NCI-H1417 (cell line): Measurements from ENCODE around the gene SEPTIN5.
A peak's percentile ranks its signal among the peaks of the same experiment; 100 is the strongest.

Experiments used
- DNase-seq, 3 experiments: peaks; one replicate each; lab custom pipeline; 2025; lab: John Stamatoyannopoulos, UW

SEPTIN5 gene

DNA sequence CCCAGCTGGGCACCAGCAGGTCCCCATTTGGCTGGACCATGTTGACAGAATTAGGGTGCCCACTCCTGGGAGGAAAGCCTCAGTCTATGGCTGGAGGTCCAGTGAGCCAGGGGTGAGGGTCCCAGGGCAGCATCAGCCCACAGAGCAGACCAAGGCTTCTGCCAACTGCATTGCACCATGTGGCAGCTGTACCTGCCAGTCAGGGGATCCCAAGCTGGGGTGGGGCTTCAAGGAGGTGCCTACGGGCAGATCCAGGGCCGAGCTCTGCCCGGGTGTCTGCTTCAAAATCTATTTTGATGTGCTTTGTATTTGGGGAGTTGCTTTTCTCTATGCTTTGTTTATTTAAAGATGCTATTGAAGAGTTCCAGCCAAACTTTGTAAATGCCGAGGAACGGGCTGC, 19.5 kb downstream of the SEPTIN5 start:
- DNase-seq = no peak

- no peak for DNase-seq
These were observed 19.9 kb downstream of the SEPTIN5 start for GRCh38 chr22:19734163-19734562.

- no peak for DNase-seq
These were observed 20.6 kb downstream of the SEPTIN5 start for GRCh38 chr22:19734837-19735382.

DNA sequence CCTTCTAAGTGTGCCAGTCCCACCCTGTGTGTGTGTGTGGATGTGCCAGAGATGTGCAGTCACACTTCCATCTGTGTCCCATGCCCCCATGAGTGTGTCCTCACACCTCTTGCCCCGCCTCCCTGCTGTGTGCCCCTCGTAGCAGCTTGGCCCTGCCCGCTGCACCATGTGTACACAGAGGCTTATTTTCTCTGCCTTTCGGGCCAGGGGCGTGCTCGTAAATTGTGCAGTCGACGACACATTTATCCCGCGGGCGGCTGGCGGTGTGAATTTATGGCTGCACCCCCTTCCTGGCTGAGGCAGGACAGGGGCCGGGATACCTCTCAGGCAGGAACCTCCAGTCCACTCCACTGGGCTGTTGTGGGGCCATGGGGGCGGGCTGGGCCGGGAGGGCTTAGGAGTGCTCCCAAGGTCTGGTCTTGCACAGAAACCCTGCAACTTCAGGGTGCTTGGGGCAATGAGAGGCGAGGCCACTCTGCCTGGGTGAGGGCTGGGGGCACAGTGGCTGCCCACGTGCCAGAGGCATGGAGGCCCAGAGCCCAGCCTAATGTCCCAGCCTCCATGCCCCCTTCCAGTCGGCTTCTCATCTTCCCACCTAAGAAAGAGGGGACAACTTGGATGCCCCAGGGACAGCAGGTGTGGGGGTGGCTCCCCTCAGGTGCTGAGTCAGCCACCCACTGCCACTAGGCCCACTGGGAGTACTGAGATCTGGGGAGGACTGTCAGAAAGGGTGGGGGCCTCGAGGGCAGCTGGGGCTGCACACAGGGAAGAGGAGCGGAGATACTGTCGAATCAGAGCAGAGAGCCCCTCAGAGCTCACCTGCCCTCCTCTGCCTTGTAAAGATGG, 21.6 kb downstream of the SEPTIN5 start:
- DNase-seq = no peak

DNA sequence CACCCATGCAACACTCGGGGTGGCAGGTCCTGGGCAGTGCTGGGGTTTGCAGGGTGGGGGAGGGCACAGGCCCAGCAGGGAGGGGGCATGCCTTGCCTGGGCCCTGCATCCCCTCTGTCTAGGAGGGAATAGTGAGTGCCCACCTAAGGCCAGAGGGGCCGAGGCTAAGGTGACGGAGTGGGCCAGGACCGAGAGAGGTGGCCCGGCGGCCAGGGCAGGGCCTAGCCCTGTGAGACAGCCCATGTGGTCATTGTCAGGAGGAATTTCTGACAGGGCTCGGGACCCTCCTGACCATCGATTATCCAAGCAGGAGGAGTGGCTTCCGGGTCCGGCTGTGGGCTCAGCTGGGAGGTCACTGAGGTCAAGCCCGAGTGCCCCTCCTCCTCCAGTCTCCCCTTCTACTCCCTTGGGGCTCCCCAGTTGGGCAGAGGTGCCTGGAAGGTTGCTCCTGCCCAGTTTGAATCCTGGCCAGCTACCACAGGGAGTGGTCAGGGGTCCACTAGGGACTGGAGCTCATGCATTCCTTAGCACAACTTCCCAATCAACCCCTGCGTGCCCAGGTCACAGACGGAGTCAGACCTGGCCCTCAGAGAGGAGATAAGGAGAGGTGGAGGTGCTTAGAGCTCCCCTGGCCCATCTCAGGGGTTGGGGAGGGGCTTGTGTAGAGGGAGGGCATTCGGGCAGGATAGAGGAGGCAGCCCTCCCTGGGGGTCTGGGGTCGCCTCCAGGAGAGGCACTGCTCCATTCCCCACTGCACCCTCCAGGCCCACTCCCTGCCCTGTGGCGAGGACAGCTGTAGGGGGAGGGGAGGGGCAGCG, 23.8 kb downstream of the SEPTIN5 start:
- DNase-seq = no peak

DNA sequence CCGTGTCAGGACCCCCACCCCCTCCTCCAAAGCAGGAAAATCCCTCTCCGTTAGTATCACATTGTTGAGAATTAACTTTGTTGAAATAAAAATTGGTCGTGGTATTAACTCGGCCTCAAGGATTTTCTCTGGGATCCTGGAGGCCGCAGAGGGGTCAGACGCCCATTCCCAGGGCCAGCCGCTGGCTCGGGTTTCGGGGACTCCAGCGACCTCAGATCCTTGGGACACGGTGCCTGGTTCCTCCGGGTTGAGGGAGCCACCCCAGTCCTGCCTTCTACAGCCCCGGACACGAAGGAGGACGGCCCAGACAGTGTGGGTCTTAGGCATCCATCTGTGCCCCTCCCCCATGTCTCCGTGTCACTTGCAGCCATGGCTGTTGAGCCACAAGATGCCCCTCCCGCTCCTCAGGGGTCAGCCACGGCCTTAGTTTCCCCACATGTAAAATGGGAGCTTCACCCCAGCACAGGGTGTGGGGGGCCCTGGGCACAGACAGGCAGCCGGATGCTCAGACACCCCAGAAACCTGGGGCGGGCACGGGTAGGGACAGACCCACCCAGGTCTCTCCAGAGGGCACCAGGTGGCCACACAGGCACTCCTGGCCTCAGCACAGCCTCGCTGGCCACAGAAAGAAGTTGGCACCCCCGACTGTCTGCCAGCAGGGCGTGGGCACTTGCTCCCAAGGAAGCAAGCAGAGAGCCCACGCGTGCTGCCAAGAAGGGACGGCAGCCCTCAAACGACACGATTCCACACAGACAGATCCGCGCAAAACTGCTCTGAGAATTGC, 24.6 kb downstream of the SEPTIN5 start:
- DNase-seq = no peak

DNA sequence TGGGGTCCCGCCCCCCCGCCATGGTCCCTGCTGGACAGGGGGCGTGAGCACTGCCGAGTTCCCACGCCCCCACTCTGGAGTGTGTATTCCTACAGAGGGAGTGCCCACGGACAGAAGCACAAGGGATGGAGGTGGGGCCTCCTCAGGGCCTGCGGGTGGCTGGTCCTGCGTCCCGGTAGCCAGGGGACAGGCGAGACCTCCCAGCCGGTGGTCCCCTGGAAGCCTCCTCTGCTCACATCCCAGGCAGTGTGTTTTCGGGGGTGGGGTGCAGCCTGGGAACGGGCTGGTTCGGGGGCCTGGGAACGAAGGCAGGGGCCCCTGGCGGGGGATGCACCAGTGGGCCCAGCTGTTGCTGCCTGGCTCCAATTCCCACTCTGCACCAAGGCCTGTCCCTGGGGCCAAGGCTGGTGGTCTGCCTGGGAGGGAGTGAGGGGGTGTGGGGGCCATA, 25.2 kb downstream of the SEPTIN5 start:
- DNase-seq = no peak

DNA sequence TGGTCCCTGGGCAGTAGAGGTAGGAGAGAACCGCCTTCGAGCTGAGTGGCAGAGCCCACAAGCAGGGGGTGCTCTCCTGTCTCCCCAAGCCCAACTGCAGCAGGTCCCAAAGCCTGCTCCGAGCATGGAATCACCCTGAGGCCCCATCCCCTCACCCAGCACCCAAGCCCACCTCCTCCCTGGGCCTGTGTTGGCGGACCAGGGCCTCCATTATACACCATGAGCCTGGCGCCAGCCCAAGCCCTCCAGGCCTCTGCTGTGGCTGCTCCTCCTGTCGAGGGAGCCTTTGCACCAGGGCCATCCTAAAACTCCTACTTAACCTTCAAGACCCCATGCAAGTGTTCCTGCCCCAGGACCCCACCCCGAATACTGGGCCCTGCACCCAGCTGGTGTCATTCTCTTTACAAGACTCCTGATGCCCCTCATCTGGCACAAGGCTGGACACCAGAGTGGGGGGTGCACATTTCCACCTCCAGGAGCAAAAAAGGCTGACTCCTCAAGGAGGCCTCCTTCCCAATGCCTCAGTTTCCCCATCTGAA, 25.7 kb downstream of the SEPTIN5 start:
- no peak for DNase-seq

DNA sequence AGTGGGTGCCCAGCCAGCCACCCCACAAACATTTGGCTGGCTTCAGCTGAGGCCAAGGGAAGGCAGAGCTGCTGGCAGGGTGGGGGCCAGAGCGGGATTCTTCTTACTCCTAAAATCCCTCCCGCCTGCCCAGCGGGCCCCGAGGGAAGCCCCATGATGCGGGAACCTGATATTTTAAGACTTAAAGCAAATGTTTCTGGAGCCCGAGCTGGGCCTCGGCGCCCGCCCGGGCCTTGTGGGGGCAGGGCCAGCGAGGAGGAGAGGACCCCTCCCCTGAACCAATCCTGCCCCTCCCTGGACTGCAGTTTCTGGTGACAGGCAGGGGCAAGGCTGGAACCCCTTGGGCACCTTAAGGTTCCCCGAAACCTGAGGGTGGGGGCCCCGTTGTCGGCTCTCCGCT, 26.3 kb downstream of the SEPTIN5 start:
- no peak for DNase-seq

DNA sequence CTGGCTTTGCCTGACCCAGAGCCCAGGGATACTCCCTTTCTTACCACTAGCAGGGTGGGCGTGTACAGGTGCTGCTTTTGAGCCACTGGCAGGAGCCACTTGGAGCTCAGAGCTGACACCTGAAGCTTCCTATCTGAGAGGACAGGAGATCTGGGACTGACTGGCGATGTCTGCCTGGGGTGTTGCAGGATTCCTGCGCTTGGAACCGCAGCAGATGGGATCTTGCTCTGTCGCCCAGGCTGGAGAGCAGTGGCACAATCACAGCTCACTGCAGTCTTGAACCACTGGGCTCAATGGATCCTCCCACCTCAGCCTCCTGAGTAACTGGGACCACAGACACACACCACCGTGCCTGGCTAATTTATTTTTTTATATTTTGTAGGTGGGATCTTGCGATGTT, 26.8 kb downstream of the SEPTIN5 start:
- DNase-seq = no peak

DNA sequence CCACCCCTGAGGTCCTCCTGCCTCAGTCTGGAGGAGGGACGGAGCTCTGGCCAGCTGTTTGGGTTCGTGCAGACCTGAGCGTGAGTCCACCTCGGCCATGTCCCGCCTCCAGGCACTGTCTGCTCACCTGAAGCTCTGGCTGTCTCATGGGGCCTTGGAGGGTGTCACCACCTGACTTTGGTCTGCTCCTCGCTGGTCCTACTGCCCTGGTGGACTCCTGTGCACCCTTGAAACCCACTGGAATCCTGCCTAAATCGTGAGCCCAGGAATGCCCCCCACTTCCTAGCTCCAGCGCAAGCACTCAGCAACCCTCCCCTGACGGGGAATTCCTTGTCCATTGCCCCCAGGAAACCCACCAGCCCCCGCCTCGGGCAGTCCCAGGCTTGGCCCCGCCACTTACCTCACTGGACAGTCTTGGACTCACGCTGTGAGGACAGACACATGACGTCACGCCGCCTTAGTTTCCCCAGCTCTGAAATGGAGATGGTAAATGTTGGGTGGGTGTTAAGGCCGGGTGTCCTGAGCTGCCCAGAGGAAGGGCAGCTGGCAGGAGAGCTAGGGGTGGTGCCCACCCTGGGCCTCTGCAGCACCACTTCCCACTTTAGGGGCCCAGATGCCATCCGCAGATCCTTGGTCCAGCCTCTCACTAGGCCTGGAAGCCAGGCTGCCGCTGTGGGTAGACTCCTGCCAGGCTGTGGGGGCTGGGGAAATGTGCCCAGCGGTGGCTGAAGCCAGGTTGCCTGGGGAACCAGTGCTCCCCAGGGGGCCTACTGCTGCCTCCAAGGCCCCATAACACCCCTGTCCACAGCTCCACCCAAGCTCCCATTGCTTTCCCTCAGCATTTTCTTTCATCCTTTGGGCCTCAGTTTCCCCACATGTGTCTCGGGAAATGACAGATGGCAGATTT, 28.1 kb downstream of the SEPTIN5 start:
- DNase-seq = peak in 2 of 3 experiments; percentile 13 to 40

DNA sequence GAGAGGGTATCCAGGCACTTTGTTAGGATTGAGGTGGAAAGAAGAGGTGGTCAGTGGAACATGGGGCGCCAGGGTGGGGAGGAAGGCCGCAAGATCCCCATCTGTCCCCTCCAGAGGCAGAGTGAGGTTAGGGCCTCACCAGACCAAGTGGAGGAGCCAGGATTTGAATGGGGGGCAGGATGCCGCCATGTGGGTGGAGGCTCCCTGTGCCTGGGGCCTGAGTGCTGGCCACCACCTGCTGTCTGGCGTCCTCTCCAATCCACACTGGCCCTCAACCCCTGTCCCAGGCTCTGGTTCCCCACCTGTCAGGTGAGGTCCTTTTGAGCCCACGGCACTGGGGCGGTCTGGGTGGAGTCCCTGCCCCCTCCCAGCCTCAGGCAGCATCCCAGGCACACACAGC, 28.8 kb downstream of the SEPTIN5 start:
- DNase-seq = no peak

- DNase-seq = no peak
These were observed 29.3 kb downstream of the SEPTIN5 start for GRCh38 chr22:19743651-19744050.

GRCh38 chr22:19744350-19745006, 30.2 kb downstream of the SEPTIN5 start:
- DNase-seq = no peak

- DNase-seq = no peak
These were observed 31.1 kb downstream of the SEPTIN5 start for GRCh38 chr22:19745155-19746101.

GRCh38 chr22:19746726-19747125, 32.4 kb downstream of the SEPTIN5 start:
- DNase-seq = no peak

DNA sequence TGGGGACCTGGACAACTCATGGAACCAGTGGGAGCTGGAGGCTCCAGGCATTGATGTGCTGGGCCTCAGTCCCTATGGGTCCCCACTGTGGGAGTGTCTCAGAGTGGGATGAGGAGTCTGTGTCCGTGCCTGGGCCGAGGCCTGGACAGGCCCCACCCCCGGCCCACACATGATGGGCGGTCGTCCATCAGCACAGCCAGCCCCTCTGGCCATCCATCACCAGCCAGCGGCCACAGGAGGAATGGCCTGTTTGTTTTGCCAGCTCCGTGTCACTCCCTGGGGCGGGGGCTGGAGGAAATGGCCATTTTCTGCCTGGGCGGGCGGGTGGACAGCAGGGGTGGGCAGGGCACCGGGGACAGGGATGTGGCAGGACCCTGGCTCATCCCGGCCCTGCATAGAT, 33.2 kb downstream of the SEPTIN5 start:
- no peak for DNase-seq

GRCh38 chr22:19748139-19748538, 33.8 kb downstream of the SEPTIN5 start:
- DNase-seq = no peak
